Vagina (tissue), 2 donors: Measurements from ENCODE around the gene LMBRD2. TPM values are rescaled to one million over a fixed set of nuclear protein-coding genes. Genes with fewer than 3 reads are reported as not detected.
A peak's percentile ranks its signal among the peaks of the same experiment; 100 is the strongest.

Source experiments
- DNase-seq, 2 donors: peaks; one replicate each; pipeline ENCODE4 v3.0.0-alpha.2; 2017; ENCODE audit errors: extremely low spot score in 2 of 2
- H3K27ac ChIP-seq: fragments of 200-600 bp; sonication (generic); one replicate; pipeline ENCODE4 v1.5.1; 2019
- H3K27me3 ChIP-seq: fragments of 200-600 bp; sonication (generic); one replicate; pipeline ENCODE4 v1.5.1; 2019
- H3K36me3 ChIP-seq, 2 donors: fragments of 200-600 bp; sonication (generic); one replicate each; pipeline ENCODE4 v1.5.1; 2017 to 2019
- H3K4me1 ChIP-seq: fragments of 200-600 bp; sonication (generic); one replicate; pipeline ENCODE4 v1.5.1; 2019
- H3K4me3 ChIP-seq, 2 donors: fragments of 200-600 bp; sonication (generic); 1 replicate in 1 of 2; 2 replicates in 1 of 2; pipeline ENCODE4 v1.5.1; 2016 to 2019
- H3K9me3 ChIP-seq: fragments of 200-600 bp; sonication (generic); one replicate; pipeline ENCODE4 v1.5.1; 2019
- CTCF ChIP-seq, 3 experiments: fragments of 450-650 bp in 2 of 3; fragments of 200-600 bp in 1 of 3; sonication (generic) in 1 of 3; IDR thresholded peaks; one replicate each; pipeline ENCODE4 v1.5.1; 2017 to 2019; ENCODE audit warnings: antibody characterized with exemption in 3 of 3, mild to moderate bottlenecking in 2 of 3, moderate library complexity in 2 of 3
- POLR2A ChIP-seq, 2 donors: fragments of 450-650 bp; IDR thresholded peaks; one replicate each; pipeline ENCODE4 v1.6.1; 2017; ENCODE audit warnings: antibody characterized with exemption in 2 of 2, mild to moderate bottlenecking in 2 of 2, moderate library complexity in 2 of 2
- POLR2AphosphoS5 ChIP-seq, 2 donors: sonication (generic); formaldehyde crosslinking; IDR thresholded peaks; one replicate each; pipeline ENCODE4 v1.9.0; 2017; ENCODE audit warnings: antibody characterized with exemption in 2 of 2, mild to moderate bottlenecking in 2 of 2, low read depth in 1 of 2; ENCODE audit not compliant: insufficient read depth in 1 of 2
- intact Hi-C: fragments of 100-400 bp; cut with DNase I; formaldehyde crosslinking; loops from one replicate; pipeline ENCODE4 v1.15.1; 2023
- total RNA-seq: library from RNA; depleted of rRNA; stranded (reverse); fragments of >200 nt; gene quantifications from one replicate; pipeline ENCODE4 v1.2.3, GENCODE V29; 2016

Gene LMBRD2
- total RNA-seq, 1 donor from 2014 or later, result 5.6 TPM

GRCh38 chr5:36150676-36151433 lies 832 bp downstream of the LMBRD2 start:
- TF ChIP-seq CTCF (IDR thresholded peaks at IDR 0.05) (no peak), POLR2A (IDR thresholded peaks at IDR 0.05) (no peak), POLR2AphosphoS5 (IDR thresholded peaks at IDR 0.05; ENCODE audit: insufficient read depth in 1 of 2, low read depth in 1 of 2) (no peak)
- H3K4me1 ChIP-seq, result peaks cover 35% of the 10 kb centered on the region
- DNase-seq, result no peak
- H3K9me3 ChIP-seq, result no peaks in the 10 kb centered on the region
- peak overlapping the region; percentile 79 for H3K27ac ChIP-seq
- H3K36me3 ChIP-seq, result no peaks in the 10 kb centered on the region
- intact Hi-C loops, result loop anchor here (1.0 kb wide), 1 partner anchor 90 kb away; the partner anchor contains the start of gene NADK2
- peak overlapping the region; percentile 80 to 98 for H3K4me3 ChIP-seq
- H3K27me3 ChIP-seq, result no peaks in the 10 kb centered on the region

DNA sequence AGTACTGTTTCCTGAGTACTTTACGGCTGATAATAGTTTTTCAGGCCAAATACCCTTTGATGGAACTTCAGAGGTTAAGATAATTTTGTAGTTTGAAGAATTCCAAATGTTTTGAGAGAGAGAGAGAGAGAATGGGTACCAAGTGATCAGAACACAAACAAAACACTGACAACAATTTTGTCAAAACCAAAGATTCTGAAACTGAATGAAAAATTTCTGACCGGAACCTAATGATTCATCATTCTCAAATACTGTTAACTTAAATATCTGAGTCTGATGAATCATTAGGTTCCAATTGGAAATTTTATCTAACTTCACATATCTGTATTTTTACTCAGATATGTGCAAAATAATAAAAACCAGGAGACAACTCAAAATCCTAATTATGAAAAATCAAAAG lies 4.0 kb downstream of the LMBRD2 start:
- intact Hi-C loops, result no loop called here
- TF ChIP-seq POLR2AphosphoS5 (IDR thresholded peaks at IDR 0.05; ENCODE audit: insufficient read depth in 1 of 2, low read depth in 1 of 2), result no peak
- TF ChIP-seq POLR2A (IDR thresholded peaks at IDR 0.05), result no peak
- TF ChIP-seq CTCF (IDR thresholded peaks at IDR 0.05), result no peak
- Histone ChIP-seq H3K4me1 (peaks cover 13% of the 10 kb centered on the region), H3K27ac (no peak overlapping the region), H3K36me3 (peaks cover 0 to 4% of the 10 kb centered on the region in 2 donors), H3K27me3 (no peaks in the 10 kb centered on the region), H3K4me3 (no peak overlapping the region), H3K9me3 (no peaks in the 10 kb centered on the region)
- DNase-seq, result no peak

- no peak for DNase-seq
- no peak overlapping the region for H3K4me3 ChIP-seq
- peaks cover 11% of the 10 kb centered on the region for H3K4me1 ChIP-seq
- H3K27me3 ChIP-seq, result no peaks in the 10 kb centered on the region
- H3K9me3 ChIP-seq, result no peaks in the 10 kb centered on the region
- TF ChIP-seq POLR2A (IDR thresholded peaks at IDR 0.05), result no peak
- TF ChIP-seq POLR2AphosphoS5 (IDR thresholded peaks at IDR 0.05; ENCODE audit: insufficient read depth in 1 of 2, low read depth in 1 of 2), result no peak
- TF ChIP-seq CTCF (IDR thresholded peaks at IDR 0.05), result no peak
- no peak overlapping the region for H3K27ac ChIP-seq
- H3K36me3 ChIP-seq, result peaks cover 0 to 9% of the 10 kb centered on the region in 2 donors
- intact Hi-C loops, result no loop called here
Measured at GRCh38 chr5:36146390-36146789, 5.3 kb downstream of the LMBRD2 start.

DNA sequence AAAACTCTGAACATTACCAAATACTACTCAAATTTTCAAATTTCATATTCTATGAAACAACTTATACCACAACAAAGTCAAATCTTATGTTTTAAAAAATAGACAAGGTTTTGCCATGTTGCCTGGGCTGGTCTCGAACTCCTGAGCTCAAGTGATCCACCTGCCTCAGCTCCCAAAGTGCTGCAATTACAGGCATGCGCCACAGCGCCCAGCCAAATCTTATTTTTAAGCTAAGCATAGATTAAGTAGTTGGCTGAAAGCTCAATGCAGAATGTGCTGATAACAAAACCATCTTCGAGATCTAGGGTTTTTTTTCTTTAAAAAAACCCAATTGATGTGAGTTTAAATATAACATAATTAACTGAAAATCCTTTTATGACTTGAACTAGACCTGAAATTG lies 6.4 kb downstream of the LMBRD2 start:
- no peak overlapping the region for H3K27ac ChIP-seq
- DNase-seq, result no peak
- TF ChIP-seq CTCF (IDR thresholded peaks at IDR 0.05), result no peak
- TF ChIP-seq POLR2A (IDR thresholded peaks at IDR 0.05), result no peak
- no peak for TF ChIP-seq POLR2AphosphoS5 (IDR thresholded peaks at IDR 0.05; ENCODE audit: insufficient read depth in 1 of 2, low read depth in 1 of 2)
- H3K4me3 ChIP-seq, result no peak overlapping the region
- peaks cover 2% of the 10 kb centered on the region for H3K4me1 ChIP-seq
- H3K36me3 ChIP-seq, result peaks cover 0 to 19% of the 10 kb centered on the region in 2 donors
- no peaks in the 10 kb centered on the region for H3K27me3 ChIP-seq
- intact Hi-C loops, result no loop called here
- H3K9me3 ChIP-seq, result no peaks in the 10 kb centered on the region
